Measurements from ENCODE around the gene ARMC8.

ARMC8 gene

DNA sequence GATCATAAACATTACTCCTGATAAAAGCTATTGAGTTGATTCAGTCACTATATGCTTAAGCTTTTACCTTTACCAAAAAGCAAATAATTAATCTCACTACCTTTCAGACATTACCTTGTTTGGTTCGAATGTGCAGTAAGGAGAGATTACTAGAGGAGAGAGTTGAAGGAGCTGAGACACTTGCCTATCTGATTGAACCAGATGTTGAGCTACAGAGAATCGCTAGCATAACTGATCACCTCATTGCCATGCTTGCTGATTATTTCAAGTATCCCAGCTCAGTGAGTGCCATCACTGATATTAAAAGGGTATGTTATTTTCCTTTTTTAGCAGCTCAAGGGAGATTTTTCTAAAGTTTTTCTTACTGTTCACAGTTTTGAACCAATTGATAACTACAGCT is 54.6 kb downstream of the ARMC8 start:
- TF ChIP-seq CSRNP3 (CRISPR knock-in tag; IDR thresholded peaks at IDR 0.05) (no peak), ARNTL (CRISPR knock-in tag; IDR thresholded peaks at IDR 0.05; ENCODE audit: borderline replicate concordance, low read depth) (no peak), ZFP30 (CRISPR knock-in tag; IDR thresholded peaks at IDR 0.05) (no peak)
- TF ChIP-seq, protein P1, sequence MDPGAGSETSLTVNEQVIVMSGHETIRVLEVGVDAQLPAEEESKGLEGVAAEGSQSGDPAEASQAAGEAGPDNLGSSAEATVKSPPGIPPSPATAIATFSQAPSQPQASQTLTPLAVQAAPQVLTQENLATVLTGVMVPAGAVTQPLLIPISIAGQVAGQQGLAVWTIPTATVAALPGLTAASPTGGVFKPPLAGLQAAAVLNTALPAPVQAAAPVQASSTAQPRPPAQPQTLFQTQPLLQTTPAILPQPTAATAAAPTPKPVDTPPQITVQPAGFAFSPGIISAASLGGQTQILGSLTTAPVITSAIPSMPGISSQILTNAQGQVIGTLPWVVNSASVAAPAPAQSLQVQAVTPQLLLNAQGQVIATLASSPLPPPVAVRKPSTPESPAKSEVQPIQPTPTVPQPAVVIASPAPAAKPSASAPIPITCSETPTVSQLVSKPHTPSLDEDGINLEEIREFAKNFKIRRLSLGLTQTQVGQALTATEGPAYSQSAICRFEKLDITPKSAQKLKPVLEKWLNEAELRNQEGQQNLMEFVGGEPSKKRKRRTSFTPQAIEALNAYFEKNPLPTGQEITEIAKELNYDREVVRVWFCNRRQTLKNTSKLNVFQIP (CRISPR knock-in tag; IDR thresholded peaks at IDR 0.05; ENCODE audit: borderline replicate concordance, low read depth) = no peak
- TF ChIP-seq, protein P2, sequence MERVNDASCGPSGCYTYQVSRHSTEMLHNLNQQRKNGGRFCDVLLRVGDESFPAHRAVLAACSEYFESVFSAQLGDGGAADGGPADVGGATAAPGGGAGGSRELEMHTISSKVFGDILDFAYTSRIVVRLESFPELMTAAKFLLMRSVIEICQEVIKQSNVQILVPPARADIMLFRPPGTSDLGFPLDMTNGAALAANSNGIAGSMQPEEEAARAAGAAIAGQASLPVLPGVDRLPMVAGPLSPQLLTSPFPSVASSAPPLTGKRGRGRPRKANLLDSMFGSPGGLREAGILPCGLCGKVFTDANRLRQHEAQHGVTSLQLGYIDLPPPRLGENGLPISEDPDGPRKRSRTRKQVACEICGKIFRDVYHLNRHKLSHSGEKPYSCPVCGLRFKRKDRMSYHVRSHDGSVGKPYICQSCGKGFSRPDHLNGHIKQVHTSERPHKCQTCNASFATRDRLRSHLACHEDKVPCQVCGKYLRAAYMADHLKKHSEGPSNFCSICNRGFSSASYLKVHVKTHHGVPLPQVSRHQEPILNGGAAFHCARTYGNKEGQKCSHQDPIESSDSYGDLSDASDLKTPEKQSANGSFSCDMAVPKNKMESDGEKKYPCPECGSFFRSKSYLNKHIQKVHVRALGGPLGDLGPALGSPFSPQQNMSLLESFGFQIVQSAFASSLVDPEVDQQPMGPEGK (CRISPR knock-in tag; IDR thresholded peaks at IDR 0.05; ENCODE audit: borderline replicate concordance) = no peak
- no peak for ATAC-seq

DNA sequence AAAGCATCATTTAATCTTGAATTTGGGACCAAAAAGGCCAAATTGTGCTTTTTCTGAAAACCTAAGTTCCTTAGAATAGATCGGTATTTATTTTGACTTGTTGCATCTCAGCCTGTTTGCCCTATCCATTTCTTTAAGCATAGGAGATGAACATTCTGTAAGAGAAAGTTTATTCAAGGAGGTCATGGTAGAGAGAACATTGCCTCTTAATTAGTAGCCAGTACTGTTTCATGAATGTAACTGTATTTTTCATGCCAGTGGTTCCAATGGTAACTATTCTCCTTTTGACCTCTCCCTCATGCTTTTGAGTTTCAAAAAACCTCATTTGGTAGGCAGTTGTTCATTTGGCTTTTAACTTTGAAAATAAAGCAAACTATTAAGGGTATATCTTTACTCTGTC is 55.4 kb downstream of the ARMC8 start:
- no peak for ATAC-seq
- TF ChIP-seq ZNF565 (CRISPR knock-in tag; conservative IDR thresholded peaks at IDR 0.05; ENCODE audit: low read depth) = no peak
- no peak for TF ChIP-seq SNAI2 (CRISPR knock-in tag; IDR thresholded peaks at IDR 0.05)
- TF ChIP-seq, protein P3, sequence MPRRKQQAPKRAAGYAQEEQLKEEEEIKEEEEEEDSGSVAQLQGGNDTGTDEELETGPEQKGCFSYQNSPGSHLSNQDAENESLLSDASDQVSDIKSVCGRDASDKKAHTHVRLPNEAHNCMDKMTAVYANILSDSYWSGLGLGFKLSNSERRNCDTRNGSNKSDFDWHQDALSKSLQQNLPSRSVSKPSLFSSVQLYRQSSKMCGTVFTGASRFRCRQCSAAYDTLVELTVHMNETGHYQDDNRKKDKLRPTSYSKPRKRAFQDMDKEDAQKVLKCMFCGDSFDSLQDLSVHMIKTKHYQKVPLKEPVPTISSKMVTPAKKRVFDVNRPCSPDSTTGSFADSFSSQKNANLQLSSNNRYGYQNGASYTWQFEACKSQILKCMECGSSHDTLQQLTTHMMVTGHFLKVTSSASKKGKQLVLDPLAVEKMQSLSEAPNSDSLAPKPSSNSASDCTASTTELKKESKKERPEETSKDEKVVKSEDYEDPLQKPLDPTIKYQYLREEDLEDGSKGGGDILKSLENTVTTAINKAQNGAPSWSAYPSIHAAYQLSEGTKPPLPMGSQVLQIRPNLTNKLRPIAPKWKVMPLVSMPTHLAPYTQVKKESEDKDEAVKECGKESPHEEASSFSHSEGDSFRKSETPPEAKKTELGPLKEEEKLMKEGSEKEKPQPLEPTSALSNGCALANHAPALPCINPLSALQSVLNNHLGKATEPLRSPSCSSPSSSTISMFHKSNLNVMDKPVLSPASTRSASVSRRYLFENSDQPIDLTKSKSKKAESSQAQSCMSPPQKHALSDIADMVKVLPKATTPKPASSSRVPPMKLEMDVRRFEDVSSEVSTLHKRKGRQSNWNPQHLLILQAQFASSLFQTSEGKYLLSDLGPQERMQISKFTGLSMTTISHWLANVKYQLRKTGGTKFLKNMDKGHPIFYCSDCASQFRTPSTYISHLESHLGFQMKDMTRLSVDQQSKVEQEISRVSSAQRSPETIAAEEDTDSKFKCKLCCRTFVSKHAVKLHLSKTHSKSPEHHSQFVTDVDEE (CRISPR knock-in tag; IDR thresholded peaks at IDR 0.05) = no peak
- no peak for TF ChIP-seq OSR1 (CRISPR knock-in tag; IDR thresholded peaks at IDR 0.05)
- no peak for TF ChIP-seq ARNTL (CRISPR knock-in tag; IDR thresholded peaks at IDR 0.05; ENCODE audit: borderline replicate concordance, low read depth)
- TF ChIP-seq ESRRG (CRISPR knock-in tag; IDR thresholded peaks at IDR 0.05) = no peak
- no peak for TF ChIP-seq CSDC2 (CRISPR knock-in tag; IDR thresholded peaks at IDR 0.05)
- TF ChIP-seq ZNF8 (CRISPR knock-in tag; IDR thresholded peaks at IDR 0.05) = no peak
- TF ChIP-seq CREB5 (CRISPR knock-in tag; IDR thresholded peaks at IDR 0.05; ENCODE audit: low read depth) = no peak
- no peak for TF ChIP-seq TOX (CRISPR knock-in tag; IDR thresholded peaks at IDR 0.05; ENCODE audit: borderline replicate concordance)
- no peak for TF ChIP-seq ZNF70 (CRISPR knock-in tag; IDR thresholded peaks at IDR 0.05)
- no peak for TF ChIP-seq RARB (CRISPR knock-in tag; IDR thresholded peaks at IDR 0.05)
- no peak for TF ChIP-seq ZC3H10 (CRISPR knock-in tag; IDR thresholded peaks at IDR 0.05)
- TF ChIP-seq ZFP3 (CRISPR knock-in tag; IDR thresholded peaks at IDR 0.05) = no peak
- TF ChIP-seq, protein P2 (CRISPR knock-in tag; IDR thresholded peaks at IDR 0.05; ENCODE audit: borderline replicate concordance) = no peak
- TF ChIP-seq, protein P1 (CRISPR knock-in tag; IDR thresholded peaks at IDR 0.05; ENCODE audit: borderline replicate concordance, low read depth) = no peak
- TF ChIP-seq PPARA (CRISPR knock-in tag; IDR thresholded peaks at IDR 0.05; ENCODE audit: borderline replicate concordance) = no peak
